HT-29 (cell line): Measurements from ENCODE around the gene DCTD. TPM values are rescaled to one million over a fixed set of nuclear protein-coding genes. Genes with fewer than 3 reads are reported as not detected.

ENCODE experiments used
- DNase-seq: peaks from one replicate; pipeline ENCODE4 v3.0.0-alpha.2; 2015; ENCODE audit warnings: low spot score
- total RNA-seq: library from RNA; depleted of rRNA; stranded (reverse); fragments of >200 nt; shearing (Covaris generic); gene quantifications from 2 replicates; pipeline ENCODE4 v1.2.3, GENCODE V29; 2014; rRNA removed

DCTD gene
- total RNA-seq, 1 experiment from 2014 or later, result 55.1 TPM

DNA sequence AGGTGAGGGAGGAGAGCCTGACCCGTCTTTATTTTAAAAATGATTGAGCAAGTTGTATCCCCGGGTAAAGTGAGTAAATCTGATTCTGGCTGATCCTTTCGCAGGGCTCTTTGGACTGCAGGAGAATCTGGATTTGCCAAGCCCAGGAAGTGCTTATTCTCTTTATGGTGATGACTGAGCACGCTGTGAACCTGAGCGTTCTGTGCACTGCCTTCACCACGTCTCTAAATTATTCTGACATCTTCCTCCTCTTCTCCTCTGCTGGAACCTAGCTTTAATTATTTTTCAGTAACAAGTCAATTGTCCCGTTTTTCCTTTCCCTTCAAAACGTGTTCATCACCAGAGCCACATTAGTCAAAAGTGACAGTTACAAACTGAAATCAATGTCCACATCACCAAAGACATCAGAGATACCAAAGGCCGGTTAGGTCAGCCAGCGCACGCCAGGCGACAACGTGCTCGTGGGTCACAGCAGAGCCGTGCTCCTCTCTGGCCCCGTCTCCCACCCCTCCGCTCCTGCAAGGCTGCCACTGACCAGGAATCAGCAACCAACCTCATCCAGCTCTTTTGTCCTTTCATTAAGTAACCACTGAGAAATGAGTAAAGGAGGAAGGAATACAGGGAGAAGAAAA lies 74.3 kb downstream of the DCTD start:
- no peak for DNase-seq

DNA sequence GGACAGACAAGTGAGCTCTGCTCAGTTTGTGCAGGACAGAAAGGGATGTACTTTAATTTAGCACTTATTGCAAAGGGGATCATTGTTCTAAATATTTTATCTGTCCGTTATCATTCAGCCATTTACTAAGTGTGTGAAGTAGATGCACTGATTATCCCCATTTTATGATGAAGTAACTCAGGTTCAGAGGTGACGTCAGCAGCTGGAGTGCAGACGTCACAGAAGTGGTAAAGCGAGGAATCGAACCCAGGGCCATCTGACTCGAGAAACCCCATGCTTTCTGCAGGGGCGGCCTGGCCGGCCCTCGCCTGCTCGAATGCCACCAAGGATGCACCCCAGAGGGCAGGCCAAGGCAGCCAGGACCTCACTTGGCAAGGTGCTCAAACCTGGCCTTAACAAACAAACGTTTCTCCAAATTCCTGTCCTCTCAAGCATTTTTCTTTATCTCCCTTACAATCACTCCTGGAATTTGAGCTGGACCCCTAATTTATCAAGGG lies 75.0 kb downstream of the DCTD start:
- DNase-seq, result no peak

DNA sequence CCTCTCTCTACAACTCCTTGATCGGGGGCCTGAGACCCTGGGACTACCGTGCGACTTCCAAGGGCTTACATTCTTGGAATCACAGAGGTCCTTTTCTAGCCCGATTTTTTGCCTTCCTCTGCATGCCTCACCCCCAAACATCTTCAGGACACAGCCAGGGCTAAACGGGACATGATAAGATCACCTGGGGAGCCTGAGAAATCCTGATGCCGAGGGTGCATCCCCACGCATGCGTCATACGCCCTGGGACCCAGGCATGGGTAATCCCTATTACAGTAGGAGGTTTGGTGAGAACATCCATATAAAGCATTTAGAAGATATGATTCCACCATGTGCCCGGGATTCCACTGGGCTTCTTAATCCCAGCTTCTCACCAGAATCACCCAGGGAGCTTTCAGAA lies 77.1 kb downstream of the DCTD start:
- DNase-seq, result no peak

Other genes with a start within 250 kb of the DCTD start
- gene WWC2, start 181.9 kb upstream of the DCTD start, total RNA-seq, result 11.5 and 13.0 TPM in 2 replicates